ENCODE data around the gene KRTAP12-2.
"Not testable (repeated sequence)": the region's sequence is repeated elsewhere in the genome, so short reads cannot be mapped to it uniquely, and the experiment has no call there.

Gene KRTAP12-2

GRCh38 chr21:44664691-44665090 lies 2.0 kb downstream of the KRTAP12-2 start:
- no peak for DNase-seq (ENCODE audit: low read depth)
- no peak overlapping the region for H3K4me3 ChIP-seq (ENCODE audit: control insufficient read depth, low read depth, low read length)
- TF ChIP-seq CTCF (conservative IDR thresholded peaks at IDR 0.05; ENCODE audit: control insufficient read depth, insufficient read depth, low read depth, low read length): no peak

GRCh38 chr21:44661567-44661966 lies 5.2 kb downstream of the KRTAP12-2 start:
- not testable (repeated sequence) for H3K4me3 ChIP-seq (ENCODE audit: control insufficient read depth, low read depth, low read length); DNase-seq (ENCODE audit: low read depth)

GRCh38 chr21:44658913-44659595 lies 7.7 kb downstream of the KRTAP12-2 start:
- no peak for TF ChIP-seq CTCF (conservative IDR thresholded peaks at IDR 0.05; ENCODE audit: control insufficient read depth, insufficient read depth, low read depth, low read length)
- no peak overlapping the region for H3K4me3 ChIP-seq (ENCODE audit: control insufficient read depth, low read depth, low read length)
- DNase-seq (ENCODE audit: low read depth): no peak

- H3K4me3 ChIP-seq (ENCODE audit: control insufficient read depth, low read depth, low read length): no peak overlapping the region
- no peak for DNase-seq (ENCODE audit: low read depth)
- no peak for TF ChIP-seq CTCF (conservative IDR thresholded peaks at IDR 0.05; ENCODE audit: control insufficient read depth, insufficient read depth, low read depth, low read length)
These were observed 8.2 kb downstream of the KRTAP12-2 start for GRCh38 chr21:44658541-44658910.

GRCh38 chr21:44657635-44658540 lies 8.8 kb downstream of the KRTAP12-2 start, which contains the start of gene KRTAP12-3:
Gene KRTAP12-3, plus strand, starts transcription at chr21:44657932. Its CDS starts 48 bp downstream, at chr21:44657980.
- H3K4me3 ChIP-seq (ENCODE audit: control insufficient read depth, low read depth, low read length): no peak within 1 kb of the TSS
- no peak for TF ChIP-seq CTCF (conservative IDR thresholded peaks at IDR 0.05; ENCODE audit: control insufficient read depth, insufficient read depth, low read depth, low read length)
- DNase-seq (ENCODE audit: low read depth): no peak

GRCh38 chr21:44656868-44657267 lies 9.9 kb downstream of the KRTAP12-2 start:
- DNase-seq (ENCODE audit: low read depth): no peak
- no peak for TF ChIP-seq CTCF (conservative IDR thresholded peaks at IDR 0.05; ENCODE audit: control insufficient read depth, insufficient read depth, low read depth, low read length)
- no peak overlapping the region for H3K4me3 ChIP-seq (ENCODE audit: control insufficient read depth, low read depth, low read length)

- no peak for TF ChIP-seq CTCF (conservative IDR thresholded peaks at IDR 0.05; ENCODE audit: control insufficient read depth, insufficient read depth, low read depth, low read length)
- H3K4me3 ChIP-seq (ENCODE audit: control insufficient read depth, low read depth, low read length): no peak within 1 kb of the TSS
- DNase-seq (ENCODE audit: low read depth): no peak
These were observed 12.1 kb downstream of the KRTAP12-2 start, which contains the start of gene KRTAP12-4 for GRCh38 chr21:44654576-44655175. Gene KRTAP12-4, minus strand, starts transcription at chr21:44654659. Its CDS starts 45 bp downstream, at chr21:44654614.
